ENCODE results near the gene SVOP. TPM values are rescaled to one million over a fixed set of nuclear protein-coding genes. Genes with fewer than 3 reads are reported as not detected.
"Not testable (repeated sequence)": the region's sequence is repeated elsewhere in the genome, so short reads cannot be mapped to it uniquely, and the experiment has no call there.

Gene SVOP
- total and polyA plus RNA-seq, 5 donors from 2014 or later: not detected

DNA sequence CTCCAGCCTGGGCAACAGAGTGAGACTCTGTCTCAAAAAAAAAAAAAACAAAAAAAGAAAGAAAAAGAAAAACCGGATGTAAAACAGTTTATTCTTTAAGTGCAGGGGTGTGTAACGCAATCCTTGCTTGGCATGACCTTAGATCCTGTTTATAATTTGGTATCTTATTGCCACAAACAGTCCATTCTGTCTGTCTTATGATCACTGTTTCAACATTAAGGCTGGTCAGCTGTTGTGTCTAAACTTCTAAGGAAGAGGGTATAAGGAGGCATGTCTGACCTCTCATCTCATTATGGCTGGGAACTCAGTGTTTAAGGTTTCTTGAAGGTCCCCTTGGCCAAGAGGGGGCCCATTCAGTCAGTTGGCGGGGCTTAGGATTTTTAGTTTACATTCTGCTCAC is 27.8 kb upstream of the SVOP start:
- peak overlapping the region in 1 of 4 donors; percentile 20 for H3K4me3 Mint-ChIP-seq
- H3K36me3 ChIP-seq (ENCODE audit: control insufficient read depth, insufficient read depth, low read length); H3K4me3 ChIP-seq (ENCODE audit: low read depth, low read length); ATAC-seq (ENCODE audit: low read depth in 2 of 2); H3K27me3 ChIP-seq (ENCODE audit: control insufficient read depth, insufficient read depth, low read length); H3K9me3 Mint-ChIP-seq; H3K9me3 ChIP-seq (ENCODE audit: control insufficient read depth in 2 of 2, low read length in 2 of 2); DNase-seq; H3K27me3 Mint-ChIP-seq; H3K36me3 Mint-ChIP-seq; H3K27ac Mint-ChIP-seq; H3K27ac ChIP-seq (ENCODE audit: insufficient read depth, low read length, poor library complexity, severe bottlenecking): not testable (repeated sequence)
- peaks cover 7 to 14% (median 9%) of the 10 kb centered on the region in 4 donors for H3K4me1 Mint-ChIP-seq
- peaks cover 10% of the 10 kb centered on the region for H3K4me1 ChIP-seq (ENCODE audit: control insufficient read depth, insufficient read depth, low read length, poor library complexity, severe bottlenecking)

DNA sequence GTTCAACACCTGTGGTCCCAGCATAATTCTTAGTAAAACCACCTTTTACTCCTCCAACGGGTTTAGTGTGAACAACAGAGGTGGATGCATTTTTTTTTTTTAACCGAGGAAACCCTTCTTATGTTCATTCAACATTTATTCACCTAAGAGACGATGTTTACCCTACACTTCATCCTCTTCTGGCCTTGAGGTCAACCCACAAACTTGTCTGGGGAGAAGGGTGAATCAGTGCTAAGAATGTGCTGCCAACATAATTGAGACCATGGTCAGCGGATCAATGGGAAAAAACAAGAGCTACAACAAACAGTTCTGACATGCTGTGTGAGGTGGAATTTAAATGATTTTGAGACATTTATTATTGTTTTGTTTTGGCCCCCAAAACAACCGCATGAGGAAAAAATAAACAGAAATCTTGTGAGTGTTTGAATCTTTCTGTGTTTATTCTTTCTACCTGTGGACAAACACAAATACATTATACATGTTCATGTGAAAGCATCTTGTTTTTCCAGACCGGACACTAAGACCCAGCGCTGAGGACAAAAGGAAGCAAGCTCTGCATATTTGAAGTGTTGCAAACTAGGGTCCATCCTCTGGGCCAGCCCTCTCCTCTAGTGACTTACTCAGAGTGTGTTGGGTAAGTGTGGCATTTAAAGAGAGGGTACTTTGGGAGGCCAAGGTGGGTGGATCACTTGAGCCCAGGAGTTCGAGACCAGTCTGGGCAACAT is 26.4 kb upstream of the SVOP start:
- peaks cover 18% of the 10 kb centered on the region for H3K27me3 Mint-ChIP-seq
- H3K9me3 Mint-ChIP-seq: no peaks in the 10 kb centered on the region
- Histone ChIP-seq H3K9me3 (ENCODE audit: control insufficient read depth in 2 of 2, low read length in 2 of 2) (no peaks in the 10 kb centered on the region), H3K36me3 (ENCODE audit: control insufficient read depth, insufficient read depth, low read length) (no peaks in the 10 kb centered on the region), H3K27ac (ENCODE audit: insufficient read depth, low read length, poor library complexity, severe bottlenecking) (no peak overlapping the region), H3K27me3 (ENCODE audit: control insufficient read depth, insufficient read depth, low read length) (peaks cover 19% of the 10 kb centered on the region), H3K4me3 (ENCODE audit: low read depth, low read length) (no peak overlapping the region), H3K4me1 (ENCODE audit: control insufficient read depth, insufficient read depth, low read length, poor library complexity, severe bottlenecking) (peaks cover 5% of the 10 kb centered on the region)
- no peak overlapping the region for H3K4me3 Mint-ChIP-seq
- H3K27ac Mint-ChIP-seq: no peak overlapping the region
- DNase-seq (no peak), ATAC-seq (ENCODE audit: low read depth in 2 of 2) (no peak)
- peaks cover 4 to 7% (median 6%) of the 10 kb centered on the region in 4 donors for H3K4me1 Mint-ChIP-seq
- H3K36me3 Mint-ChIP-seq: no peaks in the 10 kb centered on the region

DNA sequence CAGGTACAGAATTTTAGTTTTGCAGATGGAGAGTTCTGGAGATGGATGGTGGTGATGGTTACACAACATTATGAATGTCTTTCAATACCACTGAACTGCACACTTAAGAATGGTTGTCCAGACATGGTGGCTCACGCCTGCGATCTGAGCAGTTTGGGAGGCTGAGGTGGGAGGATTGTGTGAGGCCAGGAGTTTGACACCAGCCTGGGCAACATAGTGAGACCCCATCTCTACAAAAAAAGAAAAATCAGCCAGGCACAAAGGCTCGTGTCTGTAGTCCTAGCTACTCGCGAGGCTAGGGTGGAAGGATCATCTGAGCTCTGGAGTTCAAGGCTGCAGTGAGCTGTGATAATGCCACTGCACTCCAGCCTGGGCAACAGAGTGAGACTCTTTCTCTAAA is 23.4 kb upstream of the SVOP start:
- Histone ChIP-seq H3K9me3 (ENCODE audit: control insufficient read depth in 2 of 2, low read length in 2 of 2) (peaks cover 3 to 7% of the 10 kb centered on the region in 2 experiments), H3K27ac (ENCODE audit: insufficient read depth, low read length, poor library complexity, severe bottlenecking) (no peak overlapping the region), H3K36me3 (ENCODE audit: control insufficient read depth, insufficient read depth, low read length) (no peaks in the 10 kb centered on the region), H3K27me3 (ENCODE audit: control insufficient read depth, insufficient read depth, low read length) (peaks cover 24% of the 10 kb centered on the region), H3K4me3 (ENCODE audit: low read depth, low read length) (no peak overlapping the region), H3K4me1 (ENCODE audit: control insufficient read depth, insufficient read depth, low read length, poor library complexity, severe bottlenecking) (no peaks in the 10 kb centered on the region)
- peaks cover 22% of the 10 kb centered on the region for H3K27me3 Mint-ChIP-seq
- peaks cover 0 to 3% (median 0%) of the 10 kb centered on the region in 7 donors for H3K9me3 Mint-ChIP-seq
- H3K36me3 Mint-ChIP-seq: no peaks in the 10 kb centered on the region
- H3K4me1 Mint-ChIP-seq: no peaks in the 10 kb centered on the region
- no peak for DNase-seq
- H3K27ac Mint-ChIP-seq: no peak overlapping the region
- peak overlapping the region in 1 of 4 donors; percentile 2 for H3K4me3 Mint-ChIP-seq
- ATAC-seq (ENCODE audit: low read depth in 2 of 2): no peak

DNA sequence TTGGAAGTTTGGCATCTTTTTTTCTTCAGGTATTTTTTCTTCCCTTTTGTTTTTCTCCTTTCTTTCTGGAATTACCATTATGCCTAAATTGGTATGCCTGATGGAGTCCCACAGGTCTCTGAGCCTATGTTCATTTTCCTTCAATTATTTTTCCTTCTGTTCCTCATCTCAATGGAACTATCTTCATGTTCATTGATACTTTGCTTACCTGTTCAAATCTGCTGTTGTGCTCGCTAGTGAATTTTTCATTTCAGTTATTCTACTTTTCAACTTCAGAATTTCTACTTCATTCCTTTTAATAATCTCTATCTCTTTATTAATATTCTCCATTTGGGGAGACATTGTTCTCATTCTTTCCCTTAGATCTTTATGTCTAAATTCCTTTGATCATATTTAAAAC is 16.1 kb upstream of the SVOP start:
- Histone ChIP-seq H3K27me3 (ENCODE audit: control insufficient read depth, insufficient read depth, low read length) (peaks cover 4% of the 10 kb centered on the region), H3K4me1 (ENCODE audit: control insufficient read depth, insufficient read depth, low read length, poor library complexity, severe bottlenecking) (no peaks in the 10 kb centered on the region), H3K36me3 (ENCODE audit: control insufficient read depth, insufficient read depth, low read length) (no peaks in the 10 kb centered on the region), H3K4me3 (ENCODE audit: low read depth, low read length) (no peak overlapping the region), H3K27ac (ENCODE audit: insufficient read depth, low read length, poor library complexity, severe bottlenecking) (no peak overlapping the region), H3K9me3 (ENCODE audit: control insufficient read depth in 2 of 2, low read length in 2 of 2) (peaks cover 11 to 14% of the 10 kb centered on the region in 2 experiments)
- Mint-ChIP-seq H3K4me1 (no peaks in the 10 kb centered on the region), H3K27ac (no peak overlapping the region), H3K9me3 (peaks cover 1 to 30% (median 5%) of the 10 kb centered on the region in 7 donors), H3K4me3 (no peak overlapping the region), H3K36me3 (no peaks in the 10 kb centered on the region), H3K27me3 (peaks cover 48% of the 10 kb centered on the region)
- no peak for DNase-seq
- no peak for ATAC-seq (ENCODE audit: low read depth in 2 of 2)

DNA sequence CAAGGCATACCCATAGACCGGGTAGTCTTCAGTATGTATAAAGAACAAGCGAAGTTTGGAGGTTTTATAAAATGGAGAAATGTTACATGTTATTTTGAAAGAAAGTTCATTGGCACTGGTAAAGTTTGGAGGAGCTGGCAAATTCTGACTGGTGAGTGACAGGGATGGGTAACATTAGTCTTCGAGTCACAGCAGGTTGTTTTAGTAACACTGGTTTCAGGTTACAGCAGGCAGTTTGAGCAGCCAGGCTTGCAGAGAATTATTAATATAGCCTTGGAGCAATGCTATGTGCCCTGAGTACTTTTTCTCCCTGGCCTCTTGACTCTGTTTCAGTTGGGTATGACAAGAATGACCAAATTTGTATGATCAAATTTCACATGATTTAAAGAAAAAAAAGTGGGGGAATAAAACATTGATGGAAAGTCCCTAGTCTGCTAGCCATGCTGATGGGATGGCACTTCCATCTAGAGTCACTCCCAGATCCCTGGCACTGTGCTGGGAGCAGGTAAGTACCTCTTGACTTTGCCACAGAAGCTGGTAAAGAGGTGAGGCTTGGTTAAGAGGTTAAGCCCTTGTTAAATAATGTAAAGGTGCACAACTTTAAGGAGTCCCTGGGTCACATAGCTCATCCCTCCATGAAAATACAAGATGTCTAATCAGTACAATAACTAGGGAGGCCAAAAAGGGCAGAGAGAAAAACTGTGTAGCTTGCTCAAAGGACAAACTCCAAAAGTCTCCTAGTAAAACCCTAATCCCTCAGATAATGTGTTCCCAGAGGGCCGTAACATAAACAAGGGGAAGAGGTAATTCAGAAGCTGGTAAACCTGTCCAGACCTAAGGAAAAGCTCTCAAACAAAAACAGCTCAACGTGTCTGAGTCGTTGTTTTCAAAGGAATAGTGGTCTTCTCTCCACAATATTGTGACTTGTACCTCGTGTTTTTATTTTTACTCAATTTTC is 12.7 kb upstream of the SVOP start:
- Mint-ChIP-seq H3K36me3 (no peaks in the 10 kb centered on the region), H3K4me3 (no peak overlapping the region), H3K27ac (no peak overlapping the region), H3K27me3 (peaks cover 58% of the 10 kb centered on the region), H3K9me3 (peaks cover 1 to 21% (median 6%) of the 10 kb centered on the region in 7 donors), H3K4me1 (no peaks in the 10 kb centered on the region)
- no peak overlapping the region for H3K4me3 ChIP-seq (ENCODE audit: low read depth, low read length)
- H3K4me1 ChIP-seq (ENCODE audit: control insufficient read depth, insufficient read depth, low read length, poor library complexity, severe bottlenecking): no peaks in the 10 kb centered on the region
- H3K36me3 ChIP-seq (ENCODE audit: control insufficient read depth, insufficient read depth, low read length): no peaks in the 10 kb centered on the region
- DNase-seq (no peak), ATAC-seq (ENCODE audit: low read depth in 2 of 2) (no peak)
- peaks cover 7 to 8% of the 10 kb centered on the region in 2 experiments for H3K9me3 ChIP-seq (ENCODE audit: control insufficient read depth in 2 of 2, low read length in 2 of 2)
- no peak overlapping the region for H3K27ac ChIP-seq (ENCODE audit: insufficient read depth, low read length, poor library complexity, severe bottlenecking)
- H3K27me3 ChIP-seq (ENCODE audit: control insufficient read depth, insufficient read depth, low read length): peaks cover 8% of the 10 kb centered on the region

DNA sequence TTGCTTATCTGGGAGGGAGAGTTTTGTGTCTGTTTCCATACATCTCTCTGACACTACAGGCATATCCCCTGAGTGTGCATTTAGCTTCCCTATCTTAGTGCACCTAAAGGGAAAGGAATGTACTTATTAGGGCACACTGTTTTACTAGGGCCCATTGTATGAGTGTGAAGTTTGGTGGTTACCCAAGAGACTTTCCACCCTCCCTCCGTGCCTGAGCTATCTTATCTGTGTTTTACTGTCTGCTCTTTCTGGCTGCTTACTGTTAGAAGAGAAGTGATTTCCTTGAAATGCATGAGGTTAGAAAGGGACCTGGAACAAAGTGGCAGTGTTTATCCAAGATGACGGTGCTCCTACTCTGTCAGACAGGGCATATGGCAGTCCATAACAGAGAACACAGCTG is 8.5 kb upstream of the SVOP start:
- ATAC-seq (ENCODE audit: low read depth in 2 of 2) (no peak), DNase-seq (no peak)
- H3K9me3 Mint-ChIP-seq: peaks cover 0 to 6% (median 0%) of the 10 kb centered on the region in 7 donors
- H3K4me1 Mint-ChIP-seq: no peaks in the 10 kb centered on the region
- no peaks in the 10 kb centered on the region for H3K36me3 Mint-ChIP-seq
- no peak overlapping the region for H3K27ac ChIP-seq (ENCODE audit: insufficient read depth, low read length, poor library complexity, severe bottlenecking)
- peaks cover 10% of the 10 kb centered on the region for H3K27me3 ChIP-seq (ENCODE audit: control insufficient read depth, insufficient read depth, low read length)
- no peak overlapping the region for H3K4me3 ChIP-seq (ENCODE audit: low read depth, low read length)
- H3K4me1 ChIP-seq (ENCODE audit: control insufficient read depth, insufficient read depth, low read length, poor library complexity, severe bottlenecking): no peaks in the 10 kb centered on the region
- no peak overlapping the region for H3K4me3 Mint-ChIP-seq
- no peak overlapping the region for H3K27ac Mint-ChIP-seq
- H3K9me3 ChIP-seq (ENCODE audit: control insufficient read depth in 2 of 2, low read length in 2 of 2): no peaks in the 10 kb centered on the region
- H3K27me3 Mint-ChIP-seq: peaks cover 39% of the 10 kb centered on the region
- no peaks in the 10 kb centered on the region for H3K36me3 ChIP-seq (ENCODE audit: control insufficient read depth, insufficient read depth, low read length)

DNA sequence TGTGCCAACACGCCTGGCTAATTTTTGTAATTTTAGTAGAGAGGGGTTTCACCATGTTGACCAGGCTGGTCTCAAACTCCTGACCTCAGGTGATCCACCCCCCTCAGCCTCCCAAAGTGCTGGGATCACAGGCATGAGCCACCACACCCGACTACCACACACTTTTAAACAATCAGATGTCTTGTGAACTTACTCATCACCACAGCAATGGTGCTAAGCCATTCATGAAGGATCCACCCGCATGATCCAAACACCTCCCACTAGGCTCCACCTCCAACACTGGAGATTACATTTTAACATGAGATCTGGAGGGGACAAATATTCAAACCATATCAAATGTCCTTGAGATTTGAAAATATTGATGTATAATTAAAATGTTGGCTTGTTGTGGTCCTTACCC is 7.8 kb upstream of the SVOP start:
- not testable (repeated sequence) for DNase-seq; H3K36me3 ChIP-seq (ENCODE audit: control insufficient read depth, insufficient read depth, low read length); H3K4me3 ChIP-seq (ENCODE audit: low read depth, low read length); H3K4me3 Mint-ChIP-seq; H3K9me3 ChIP-seq (ENCODE audit: control insufficient read depth in 2 of 2, low read length in 2 of 2); H3K27ac Mint-ChIP-seq; H3K9me3 Mint-ChIP-seq; ATAC-seq (ENCODE audit: low read depth in 2 of 2); H3K27ac ChIP-seq (ENCODE audit: insufficient read depth, low read length, poor library complexity, severe bottlenecking); H3K36me3 Mint-ChIP-seq; H3K4me1 Mint-ChIP-seq; H3K4me1 ChIP-seq (ENCODE audit: control insufficient read depth, insufficient read depth, low read length, poor library complexity, severe bottlenecking)
- H3K27me3 Mint-ChIP-seq: peaks cover 40% of the 10 kb centered on the region
- peaks cover 10% of the 10 kb centered on the region for H3K27me3 ChIP-seq (ENCODE audit: control insufficient read depth, insufficient read depth, low read length)

All from CD4-positive, CD25-positive, alpha-beta regulatory T cell (primary cell).